Liver (tissue), 9 donors: Measurements from ENCODE around the gene ARIH2. TPM values are rescaled to one million over a fixed set of nuclear protein-coding genes. Genes with fewer than 3 reads are reported as not detected.

Experiments
- DNase-seq: peaks from one replicate; pipeline ENCODE4 v3.0.0-alpha.2; 2017; ENCODE audit warnings: low spot score
- H3K27ac ChIP-seq, 2 donors: one replicate each; pipeline ENCODE4 v1.7.0; 2013; ENCODE audit warnings: inconsistent platforms in 2 of 2, low read length in 2 of 2, control low read depth in 1 of 2, low read depth in 1 of 2, mild to moderate bottlenecking in 1 of 2
- H3K27me3 ChIP-seq, 4 donors: one replicate each; pipeline versions ENCODE4 v1.6.1 to v1.7.0; 2013; ENCODE audit warnings: low read length in 3 of 4, inconsistent platforms in 1 of 4, mild to moderate bottlenecking in 1 of 4, moderate library complexity in 1 of 4; ENCODE audit not compliant: control insufficient read depth in 4 of 4, insufficient read depth in 4 of 4
- H3K36me3 ChIP-seq, 4 donors: one replicate each; pipeline versions ENCODE4 v1.6.1 to v1.7.0; 2013; ENCODE audit warnings: low read length in 3 of 4, mild to moderate bottlenecking in 3 of 4, low read depth in 1 of 4, moderate library complexity in 1 of 4; ENCODE audit not compliant: control insufficient read depth in 4 of 4, insufficient read depth in 3 of 4
- H3K4me1 ChIP-seq, 4 donors: one replicate each; pipeline versions ENCODE4 v1.6.1 to v1.7.0; 2013; ENCODE audit warnings: low read length in 3 of 4, mild to moderate bottlenecking in 3 of 4, moderate library complexity in 1 of 4; ENCODE audit not compliant: control insufficient read depth in 4 of 4, insufficient read depth in 4 of 4
- H3K4me3 ChIP-seq, 3 donors: one replicate each; pipeline versions ENCODE4 v1.6.1 to v1.7.0; 2013; ENCODE audit warnings: low read length in 3 of 3, control low read depth in 1 of 3, low read depth in 1 of 3, mild to moderate bottlenecking in 1 of 3
- H3K9ac ChIP-seq, 2 donors: one replicate each; pipeline ENCODE4 v1.7.0; 2013; ENCODE audit warnings: low read length in 2 of 2, mild to moderate bottlenecking in 2 of 2, moderate library complexity in 2 of 2, control low read depth in 1 of 2, low read depth in 1 of 2
- H3K9me3 ChIP-seq, 4 donors: one replicate each; pipeline versions ENCODE4 v1.6.1 to v1.7.0; 2013; ENCODE audit warnings: low read length in 3 of 4; ENCODE audit not compliant: control insufficient read depth in 4 of 4
- ATF3 ChIP-seq: IDR thresholded peaks from 2 replicates; pipeline ENCODE4 v1.6.1; 2016; ENCODE audit warnings: antibody characterized with exemption
- EGR1 ChIP-seq, 2 donors: IDR thresholded peaks; 2 replicates each; pipeline ENCODE4 v1.6.1; 2016 to 2018; ENCODE audit warnings: antibody characterized with exemption in 2 of 2, low read depth in 2 of 2
- FOXA1 ChIP-seq: IDR thresholded peaks from 2 replicates; pipeline ENCODE4 v1.6.1; 2016; ENCODE audit warnings: antibody characterized with exemption
- GABPA ChIP-seq, 2 donors: IDR thresholded peaks in 1 of 2; conservative IDR thresholded peaks in 1 of 2; 2 replicates each; pipeline ENCODE4 v1.6.1; 2016; ENCODE audit warnings: antibody characterized with exemption in 2 of 2, mild to moderate bottlenecking in 1 of 2, moderate library complexity in 1 of 2
- JUND ChIP-seq, 2 donors: IDR thresholded peaks; 2 replicates each; pipeline ENCODE4 v1.6.1; 2016; ENCODE audit warnings: antibody characterized with exemption in 2 of 2
- NR2F2 ChIP-seq: IDR thresholded peaks from 2 replicates; pipeline ENCODE4 v1.6.1; 2016; ENCODE audit warnings: antibody characterized with exemption
- RAD21 ChIP-seq, 2 donors: IDR thresholded peaks; 2 replicates each; pipeline ENCODE4 v1.6.1; 2016; ENCODE audit warnings: antibody characterized with exemption in 2 of 2, mild to moderate bottlenecking in 2 of 2
- RXRA ChIP-seq, 2 donors: IDR thresholded peaks; 2 replicates each; pipeline ENCODE4 v1.6.1; 2017 to 2018; ENCODE audit warnings: antibody characterized with exemption in 2 of 2, mild to moderate bottlenecking in 1 of 2
- SP1 ChIP-seq: IDR thresholded peaks from 2 replicates; pipeline ENCODE4 v1.6.1; 2018; ENCODE audit warnings: antibody characterized with exemption, mild to moderate bottlenecking
- TAF1 ChIP-seq: conservative IDR thresholded peaks from 2 replicates; pipeline ENCODE4 v1.6.1; 2016; ENCODE audit warnings: antibody characterized with exemption, mild to moderate bottlenecking
- YY1 ChIP-seq: IDR thresholded peaks from 2 replicates; pipeline ENCODE4 v1.6.1; 2016; ENCODE audit warnings: antibody characterized with exemption, mild to moderate bottlenecking
- WGBS: extraction: QIAGEN DNeasy Blood & Tissue Kit; methylation state at CpG from one replicate; pipeline ENCODE4 v1.1.7; 2013; 5-methylcytosine and 5-hydroxymethylcytosine counted together
- polyA plus RNA-seq, 2 donors: library from polyadenylated mRNA; stranded (reverse) in 1 of 2; unstranded in 1 of 2; fragments of 200-250 nt in 1 of 2; fragments of >200 nt in 1 of 2; fragmentation: Nextera tagmentation in 1 of 2; extraction: Ambion mirVana in 1 of 2; gene quantifications; one replicate each; pipeline versions ENCODE4 v1.2.1 to v1.2.3, GENCODE V29; 2013 to 2015
- total RNA-seq, 2 donors: library from RNA; depleted of rRNA; stranded (reverse); fragments of >200 nt; gene quantifications; one replicate each; pipeline ENCODE4 v1.2.3, GENCODE V29; 2014
- TF ChIP-seq, protein P1 (sequence below): IDR thresholded peaks from 2 replicates; pipeline ENCODE4 v1.6.1; 2016; ENCODE audit warnings: antibody characterized with exemption
- TF ChIP-seq, protein P2 (sequence below): IDR thresholded peaks from 2 replicates; pipeline ENCODE4 v1.6.1; 2016; ENCODE audit warnings: antibody characterized with exemption
- TF ChIP-seq, protein P3 (sequence below): fragments of 150-350 bp; IDR thresholded peaks from 2 replicates; pipeline ENCODE4 v1.5.1; 2017; ENCODE audit warnings: improper control_type of control experiment, low read depth, low read length; ENCODE audit not compliant: missing input control
- TF ChIP-seq, protein P4 (sequence below): IDR thresholded peaks from 2 replicates; pipeline ENCODE4 v1.6.1; 2016; ENCODE audit warnings: antibody characterized with exemption, mild to moderate bottlenecking
- donor health status: healthy.
- donor health status: healthy.
- donor health status: healthy.
- donor health status: healthy.
- donor health status: healthy.

ARIH2 gene
- total and polyA plus RNA-seq, 4 donors, result 24.8 to 63.5 (median 31.0) TPM

GRCh38 chr3:48997714-48998637, 79.3 kb downstream of the ARIH2 start:
- Histone ChIP-seq H3K9me3 (no peaks in the 10 kb centered on the region), H3K27ac (no peak overlapping the region), H3K4me1 (no peaks in the 10 kb centered on the region), H3K4me3 (no peak overlapping the region), H3K9ac (no peak overlapping the region), H3K27me3 (no peaks in the 10 kb centered on the region), H3K36me3 (peaks cover 0 to 4% (median 0%) of the 10 kb centered on the region in 4 donors)
- no peak for TF ChIP-seq SP1
- TF ChIP-seq, protein P1, sequence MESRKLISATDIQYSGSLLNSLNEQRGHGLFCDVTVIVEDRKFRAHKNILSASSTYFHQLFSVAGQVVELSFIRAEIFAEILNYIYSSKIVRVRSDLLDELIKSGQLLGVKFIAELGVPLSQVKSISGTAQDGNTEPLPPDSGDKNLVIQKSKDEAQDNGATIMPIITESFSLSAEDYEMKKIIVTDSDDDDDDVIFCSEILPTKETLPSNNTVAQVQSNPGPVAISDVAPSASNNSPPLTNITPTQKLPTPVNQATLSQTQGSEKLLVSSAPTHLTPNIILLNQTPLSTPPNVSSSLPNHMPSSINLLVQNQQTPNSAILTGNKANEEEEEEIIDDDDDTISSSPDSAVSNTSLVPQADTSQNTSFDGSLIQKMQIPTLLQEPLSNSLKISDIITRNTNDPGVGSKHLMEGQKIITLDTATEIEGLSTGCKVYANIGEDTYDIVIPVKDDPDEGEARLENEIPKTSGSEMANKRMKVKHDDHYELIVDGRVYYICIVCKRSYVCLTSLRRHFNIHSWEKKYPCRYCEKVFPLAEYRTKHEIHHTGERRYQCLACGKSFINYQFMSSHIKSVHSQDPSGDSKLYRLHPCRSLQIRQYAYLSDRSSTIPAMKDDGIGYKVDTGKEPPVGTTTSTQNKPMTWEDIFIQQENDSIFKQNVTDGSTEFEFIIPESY, result no peak
- TF ChIP-seq, protein P2, sequence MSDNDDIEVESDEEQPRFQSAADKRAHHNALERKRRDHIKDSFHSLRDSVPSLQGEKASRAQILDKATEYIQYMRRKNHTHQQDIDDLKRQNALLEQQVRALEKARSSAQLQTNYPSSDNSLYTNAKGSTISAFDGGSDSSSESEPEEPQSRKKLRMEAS, result no peak
- no peak for TF ChIP-seq JUND (IDR thresholded peaks at IDR 0.05)
- no peak for TF ChIP-seq GABPA (IDR thresholded peaks at IDR 0.05 in 1 of 2, conservative IDR thresholded peaks at IDR 0.05 in 1 of 2)
- no peak for TF ChIP-seq EGR1 (IDR thresholded peaks at IDR 0.05; ENCODE audit: low read depth in 2 of 2)
- TF ChIP-seq, protein P3, sequence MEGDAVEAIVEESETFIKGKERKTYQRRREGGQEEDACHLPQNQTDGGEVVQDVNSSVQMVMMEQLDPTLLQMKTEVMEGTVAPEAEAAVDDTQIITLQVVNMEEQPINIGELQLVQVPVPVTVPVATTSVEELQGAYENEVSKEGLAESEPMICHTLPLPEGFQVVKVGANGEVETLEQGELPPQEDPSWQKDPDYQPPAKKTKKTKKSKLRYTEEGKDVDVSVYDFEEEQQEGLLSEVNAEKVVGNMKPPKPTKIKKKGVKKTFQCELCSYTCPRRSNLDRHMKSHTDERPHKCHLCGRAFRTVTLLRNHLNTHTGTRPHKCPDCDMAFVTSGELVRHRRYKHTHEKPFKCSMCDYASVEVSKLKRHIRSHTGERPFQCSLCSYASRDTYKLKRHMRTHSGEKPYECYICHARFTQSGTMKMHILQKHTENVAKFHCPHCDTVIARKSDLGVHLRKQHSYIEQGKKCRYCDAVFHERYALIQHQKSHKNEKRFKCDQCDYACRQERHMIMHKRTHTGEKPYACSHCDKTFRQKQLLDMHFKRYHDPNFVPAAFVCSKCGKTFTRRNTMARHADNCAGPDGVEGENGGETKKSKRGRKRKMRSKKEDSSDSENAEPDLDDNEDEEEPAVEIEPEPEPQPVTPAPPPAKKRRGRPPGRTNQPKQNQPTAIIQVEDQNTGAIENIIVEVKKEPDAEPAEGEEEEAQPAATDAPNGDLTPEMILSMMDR, result no peak
- TF ChIP-seq, protein P4, sequence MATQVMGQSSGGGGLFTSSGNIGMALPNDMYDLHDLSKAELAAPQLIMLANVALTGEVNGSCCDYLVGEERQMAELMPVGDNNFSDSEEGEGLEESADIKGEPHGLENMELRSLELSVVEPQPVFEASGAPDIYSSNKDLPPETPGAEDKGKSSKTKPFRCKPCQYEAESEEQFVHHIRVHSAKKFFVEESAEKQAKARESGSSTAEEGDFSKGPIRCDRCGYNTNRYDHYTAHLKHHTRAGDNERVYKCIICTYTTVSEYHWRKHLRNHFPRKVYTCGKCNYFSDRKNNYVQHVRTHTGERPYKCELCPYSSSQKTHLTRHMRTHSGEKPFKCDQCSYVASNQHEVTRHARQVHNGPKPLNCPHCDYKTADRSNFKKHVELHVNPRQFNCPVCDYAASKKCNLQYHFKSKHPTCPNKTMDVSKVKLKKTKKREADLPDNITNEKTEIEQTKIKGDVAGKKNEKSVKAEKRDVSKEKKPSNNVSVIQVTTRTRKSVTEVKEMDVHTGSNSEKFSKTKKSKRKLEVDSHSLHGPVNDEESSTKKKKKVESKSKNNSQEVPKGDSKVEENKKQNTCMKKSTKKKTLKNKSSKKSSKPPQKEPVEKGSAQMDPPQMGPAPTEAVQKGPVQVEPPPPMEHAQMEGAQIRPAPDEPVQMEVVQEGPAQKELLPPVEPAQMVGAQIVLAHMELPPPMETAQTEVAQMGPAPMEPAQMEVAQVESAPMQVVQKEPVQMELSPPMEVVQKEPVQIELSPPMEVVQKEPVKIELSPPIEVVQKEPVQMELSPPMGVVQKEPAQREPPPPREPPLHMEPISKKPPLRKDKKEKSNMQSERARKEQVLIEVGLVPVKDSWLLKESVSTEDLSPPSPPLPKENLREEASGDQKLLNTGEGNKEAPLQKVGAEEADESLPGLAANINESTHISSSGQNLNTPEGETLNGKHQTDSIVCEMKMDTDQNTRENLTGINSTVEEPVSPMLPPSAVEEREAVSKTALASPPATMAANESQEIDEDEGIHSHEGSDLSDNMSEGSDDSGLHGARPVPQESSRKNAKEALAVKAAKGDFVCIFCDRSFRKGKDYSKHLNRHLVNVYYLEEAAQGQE, result no peak
- no peak for TF ChIP-seq YY1
- no peak for TF ChIP-seq RAD21 (IDR thresholded peaks at IDR 0.05)
- no peak for TF ChIP-seq TAF1
- TF ChIP-seq ATF3, result no peak
- no peak for TF ChIP-seq FOXA1
- TF ChIP-seq RXRA (IDR thresholded peaks at IDR 0.05), result no peak
- no peak for TF ChIP-seq NR2F2
- no peak for DNase-seq
- WGBS, result 92% methylated on average over 20 of the region's 20 CpGs
